ENCODE measurements around the gene ALDOA. TPM values are rescaled to one million over a fixed set of nuclear protein-coding genes. Genes with fewer than 3 reads are reported as not detected.
A peak's percentile ranks its signal among the peaks of the same experiment; 100 is the strongest.

The ALDOA gene
- total and polyA plus RNA-seq, 4 donors: 265 to 1,371 (median 962) TPM

DNA sequence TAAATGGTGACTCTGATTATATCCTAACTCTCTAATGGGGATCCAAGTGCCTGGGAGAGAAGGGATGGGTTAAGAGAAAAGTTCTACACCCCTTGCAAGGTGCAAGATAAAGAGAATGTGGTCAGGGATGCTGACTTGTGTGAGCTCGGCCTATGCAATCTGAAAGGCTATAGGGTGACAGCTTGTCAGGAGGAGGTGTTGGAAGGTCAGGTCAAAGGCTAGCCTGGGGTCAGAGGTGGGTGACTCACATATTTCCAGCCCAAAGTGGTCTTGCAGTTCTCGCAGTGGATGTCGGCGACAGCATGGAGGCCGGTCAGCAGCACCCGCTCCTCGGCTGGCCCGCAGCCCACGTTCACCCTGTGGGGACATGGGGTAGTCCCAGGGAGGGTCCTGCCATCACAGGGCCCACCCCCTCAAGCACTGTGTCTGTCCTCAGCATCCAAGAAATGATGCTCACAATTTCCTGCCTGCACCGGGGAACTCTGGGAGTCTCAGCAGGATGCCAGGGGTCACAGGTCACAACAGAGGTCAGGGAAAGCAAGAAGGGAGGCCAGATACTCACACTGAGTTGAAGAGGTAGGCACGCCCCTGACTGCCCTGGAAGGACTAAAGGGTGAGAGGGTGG is 29.1 kb downstream of the ALDOA start:
- Histone ChIP-seq H3K27me3 (ENCODE audit: control insufficient read depth in 3 of 3, insufficient read depth in 3 of 3, low read length in 2 of 3) (no peaks in the 10 kb centered on the region), H3K9me3 (ENCODE audit: control insufficient read depth in 4 of 4, insufficient read depth in 3 of 4, low read length in 3 of 4) (peaks cover 0 to 8% (median 3%) of the 10 kb centered on the region in 4 donors), H3K36me3 (ENCODE audit: control insufficient read depth in 4 of 4, insufficient read depth in 4 of 4, low read length in 4 of 4) (peaks cover 0 to 12% (median 10%) of the 10 kb centered on the region in 4 donors), H3K9ac (ENCODE audit: insufficient read depth in 1 of 2, low read length in 2 of 2) (peak overlapping the region in 1 of 2 donors; percentile 55), H3K4me3 (peak overlapping the region; percentile 81), H3K27ac (ENCODE audit: low read depth in 1 of 2, low read length in 1 of 2) (peak overlapping the region; percentile 86 to 95), H3K4me1 (ENCODE audit: control insufficient read depth in 5 of 5, insufficient read depth in 5 of 5, low read length in 5 of 5) (peaks cover 0 to 36% (median 10%) of the 10 kb centered on the region in 5 donors)
- no peak for ATAC-seq (ENCODE audit: insufficient read depth, low FRiP score)
- WGBS, 2 donors: 78 to 79% methylated on average over 11 of the region's 11 CpGs
- TF ChIP-seq, protein P1, sequence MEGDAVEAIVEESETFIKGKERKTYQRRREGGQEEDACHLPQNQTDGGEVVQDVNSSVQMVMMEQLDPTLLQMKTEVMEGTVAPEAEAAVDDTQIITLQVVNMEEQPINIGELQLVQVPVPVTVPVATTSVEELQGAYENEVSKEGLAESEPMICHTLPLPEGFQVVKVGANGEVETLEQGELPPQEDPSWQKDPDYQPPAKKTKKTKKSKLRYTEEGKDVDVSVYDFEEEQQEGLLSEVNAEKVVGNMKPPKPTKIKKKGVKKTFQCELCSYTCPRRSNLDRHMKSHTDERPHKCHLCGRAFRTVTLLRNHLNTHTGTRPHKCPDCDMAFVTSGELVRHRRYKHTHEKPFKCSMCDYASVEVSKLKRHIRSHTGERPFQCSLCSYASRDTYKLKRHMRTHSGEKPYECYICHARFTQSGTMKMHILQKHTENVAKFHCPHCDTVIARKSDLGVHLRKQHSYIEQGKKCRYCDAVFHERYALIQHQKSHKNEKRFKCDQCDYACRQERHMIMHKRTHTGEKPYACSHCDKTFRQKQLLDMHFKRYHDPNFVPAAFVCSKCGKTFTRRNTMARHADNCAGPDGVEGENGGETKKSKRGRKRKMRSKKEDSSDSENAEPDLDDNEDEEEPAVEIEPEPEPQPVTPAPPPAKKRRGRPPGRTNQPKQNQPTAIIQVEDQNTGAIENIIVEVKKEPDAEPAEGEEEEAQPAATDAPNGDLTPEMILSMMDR (IDR thresholded peaks at IDR 0.05; ENCODE audit: control extremely low read depth, extremely low read depth): no peak
- DNase-seq: peak in 1 of 3 donors; percentile 28

DNA sequence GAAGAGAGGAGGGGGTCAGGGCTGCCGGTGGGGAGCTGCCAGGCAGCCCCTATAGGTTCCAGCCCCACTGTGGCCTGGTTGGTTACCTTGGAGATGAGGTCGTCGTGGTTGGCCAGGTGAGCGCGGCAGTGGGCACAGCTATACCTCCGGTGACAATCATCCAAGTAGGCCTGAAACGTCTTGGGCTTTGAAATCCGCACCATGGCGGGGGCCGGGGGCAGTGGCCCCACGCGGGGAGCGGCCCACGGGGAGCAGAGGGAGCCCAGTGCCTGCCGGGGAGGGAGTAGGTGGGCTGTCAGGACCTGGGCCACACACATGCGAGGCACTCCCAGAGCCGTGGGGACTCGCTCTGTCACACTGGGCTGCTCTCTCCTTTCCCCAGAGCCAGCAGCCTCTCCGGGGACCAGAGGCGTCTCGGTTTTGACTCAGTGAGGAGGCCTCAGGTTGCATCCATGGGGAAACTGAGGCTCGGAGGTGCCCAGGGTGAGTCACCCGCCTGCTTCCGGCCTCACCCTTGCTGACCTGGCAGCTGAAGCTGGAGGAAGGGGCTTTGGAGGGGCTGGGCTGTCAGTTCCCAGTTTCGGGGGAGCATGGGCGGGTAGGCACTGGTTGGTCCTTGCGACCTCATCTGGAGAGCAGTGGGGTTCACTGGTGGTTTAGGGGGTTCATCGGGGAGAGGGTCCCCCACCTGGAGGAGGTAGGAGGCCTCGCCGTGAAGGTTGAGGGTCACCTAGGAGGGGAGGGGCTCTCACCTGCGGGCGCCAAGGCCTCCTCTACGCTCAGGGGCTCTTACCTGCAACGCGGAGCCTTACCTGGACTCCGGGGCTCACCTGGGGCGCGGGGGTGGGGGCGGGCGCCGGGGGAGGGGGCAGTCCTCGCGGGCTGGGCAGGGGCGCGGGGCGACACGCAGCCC is 29.9 kb downstream of the ALDOA start:
- Histone ChIP-seq H3K9me3 (ENCODE audit: control insufficient read depth in 4 of 4, insufficient read depth in 3 of 4, low read length in 3 of 4) (peaks cover 0 to 9% (median 3%) of the 10 kb centered on the region in 4 donors), H3K27ac (ENCODE audit: low read depth in 1 of 2, low read length in 1 of 2) (peak overlapping the region; percentile 86 to 95), H3K9ac (ENCODE audit: insufficient read depth in 1 of 2, low read length in 2 of 2) (peak overlapping the region in 1 of 2 donors; percentile 72), H3K27me3 (ENCODE audit: control insufficient read depth in 3 of 3, insufficient read depth in 3 of 3, low read length in 2 of 3) (no peaks in the 10 kb centered on the region), H3K4me3 (peak overlapping the region; percentile 81), H3K4me1 (ENCODE audit: control insufficient read depth in 5 of 5, insufficient read depth in 5 of 5, low read length in 5 of 5) (peaks cover 0 to 36% (median 10%) of the 10 kb centered on the region in 5 donors), H3K36me3 (ENCODE audit: control insufficient read depth in 4 of 4, insufficient read depth in 4 of 4, low read length in 4 of 4) (peaks cover 0 to 12% (median 10%) of the 10 kb centered on the region in 4 donors)
- DNase-seq: peak in 1 of 3 donors; percentile 32
- ATAC-seq (ENCODE audit: insufficient read depth, low FRiP score): no peak
- TF ChIP-seq, protein P1 (IDR thresholded peaks at IDR 0.05; ENCODE audit: control extremely low read depth, extremely low read depth): no peak
- 9 to 18% methylated on average over 38 to 47 of the region's 47 CpGs for WGBS, 2 donors

DNA sequence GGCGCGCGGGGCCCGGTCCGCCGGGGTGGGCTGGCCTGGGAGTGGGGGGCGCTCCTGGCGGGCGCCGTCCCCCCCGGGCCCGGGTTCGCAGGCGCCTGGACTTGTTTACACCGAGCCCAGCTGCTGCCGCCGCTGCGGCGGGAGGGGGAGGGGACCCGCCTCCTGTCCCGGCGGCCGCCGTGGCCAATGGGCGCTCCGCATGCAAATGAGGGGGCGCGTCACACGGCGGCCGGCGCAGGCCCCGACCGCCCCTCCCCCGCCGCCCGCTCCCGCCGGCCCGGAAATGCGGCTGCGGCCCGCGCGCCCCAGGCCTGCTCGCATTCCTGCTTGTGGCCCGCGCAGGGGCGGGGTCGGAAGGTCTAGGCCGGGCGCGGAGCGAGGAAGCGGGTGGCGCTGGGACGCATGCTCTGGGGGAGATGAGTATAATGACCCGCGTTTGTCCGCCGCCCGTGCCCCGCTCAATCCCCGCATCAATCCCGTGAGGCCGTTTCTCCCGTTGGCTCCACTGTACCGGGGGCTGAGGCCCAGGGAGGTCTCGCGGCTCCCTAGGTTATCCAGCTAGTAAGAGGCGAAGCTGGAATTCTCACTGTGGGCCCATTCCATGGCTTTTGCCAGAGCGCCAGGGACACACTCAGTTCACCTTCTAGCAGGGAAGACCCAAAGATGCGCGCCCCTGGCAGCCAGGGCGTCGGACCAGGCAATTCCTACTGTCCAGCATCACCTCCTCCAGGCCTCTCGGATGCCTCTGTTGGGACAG is 30.7 kb downstream of the ALDOA start, which contains the start of gene YPEL3:
TSS of gene YPEL3 (minus strand) at position 109 of the 757 bp plus-strand sequence. CDS start 731 bp downstream, outside the sequence.
- Histone ChIP-seq H3K9me3 (ENCODE audit: control insufficient read depth in 4 of 4, insufficient read depth in 3 of 4, low read length in 3 of 4) (peaks cover 0 to 11% (median 3%) of the 10 kb centered on the region in 4 donors), H3K4me1 (ENCODE audit: control insufficient read depth in 5 of 5, insufficient read depth in 5 of 5, low read length in 5 of 5) (peaks cover 0 to 34% (median 10%) of the 10 kb centered on the region in 5 donors), H3K27me3 (ENCODE audit: control insufficient read depth in 3 of 3, insufficient read depth in 3 of 3, low read length in 2 of 3) (no peaks in the 10 kb centered on the region), H3K36me3 (ENCODE audit: control insufficient read depth in 4 of 4, insufficient read depth in 4 of 4, low read length in 4 of 4) (peaks cover 0 to 12% (median 10%) of the 10 kb centered on the region in 4 donors), H3K27ac (ENCODE audit: low read depth in 1 of 2, low read length in 1 of 2) (peak within 1 kb of the TSS; percentile 86 to 96), H3K9ac (ENCODE audit: insufficient read depth in 1 of 2, low read length in 2 of 2) (peak within 1 kb of the TSS in 1 of 2 donors; percentile 72), H3K4me3 (peak within 1 kb of the TSS; percentile 81)
- TF ChIP-seq, protein P1 (IDR thresholded peaks at IDR 0.05; ENCODE audit: control extremely low read depth, extremely low read depth): no peak
- peak; percentile 89 to 97 (median 95) for DNase-seq
- WGBS, 2 donors: 10 to 13% methylated on average over 53 to 77 of the region's 77 CpGs
- ATAC-seq (ENCODE audit: insufficient read depth, low FRiP score): peak; percentile 59
